NCI-H1436 treated with DMSO at 0.1 percent for 48 hours (cell line): ENCODE results near the gene GOLGA8B.
A peak's percentile ranks its signal among the peaks of the same experiment; 100 is the strongest.
"Not testable (repeated sequence)": the region's sequence is repeated elsewhere in the genome, so short reads cannot be mapped to it uniquely, and the experiment has no call there.

Source experiments
- DNase-seq: peaks from one replicate; lab custom pipeline; 2025; lab: John Stamatoyannopoulos, UW

Gene GOLGA8B

DNA sequence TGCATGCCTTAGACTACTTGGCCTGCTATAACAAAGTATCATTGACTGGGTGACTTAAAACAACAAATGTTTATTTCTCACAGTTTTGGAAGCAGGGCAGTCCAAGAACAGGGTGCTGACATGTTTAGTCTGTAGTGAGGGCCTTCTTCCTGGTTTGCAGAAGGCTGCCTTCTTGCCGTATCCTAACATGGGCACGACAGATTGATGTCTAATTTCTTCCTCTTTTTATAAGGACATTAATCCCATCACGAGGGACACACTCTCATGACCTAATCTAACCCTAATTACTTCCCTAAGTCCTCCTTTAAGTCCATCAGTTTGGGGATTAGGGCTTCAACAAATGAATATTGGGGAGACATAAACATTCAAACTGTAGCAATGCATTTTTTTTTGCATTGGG, 10.9 kb upstream of the GOLGA8B start:
- no peak for DNase-seq

DNA sequence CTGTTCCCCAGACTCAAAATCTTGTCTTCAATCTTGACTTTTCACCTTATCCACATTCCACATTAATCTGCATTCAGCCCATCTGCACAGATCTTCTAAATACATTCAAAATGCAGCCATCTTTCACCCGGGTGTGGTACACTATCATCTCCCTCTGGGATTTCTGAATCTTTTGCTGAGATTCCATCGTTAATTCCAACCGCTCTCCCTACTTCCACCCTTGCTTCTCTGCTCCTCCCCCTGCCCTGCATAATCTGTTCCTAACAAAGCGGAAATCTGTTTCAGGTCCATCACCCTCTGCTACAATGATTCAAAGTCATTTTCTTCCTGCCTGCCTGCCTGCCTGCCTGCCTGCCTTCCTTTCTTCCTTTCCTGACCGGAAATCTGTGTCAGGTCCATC, 7.9 kb upstream of the GOLGA8B start:
- DNase-seq = no peak

DNA sequence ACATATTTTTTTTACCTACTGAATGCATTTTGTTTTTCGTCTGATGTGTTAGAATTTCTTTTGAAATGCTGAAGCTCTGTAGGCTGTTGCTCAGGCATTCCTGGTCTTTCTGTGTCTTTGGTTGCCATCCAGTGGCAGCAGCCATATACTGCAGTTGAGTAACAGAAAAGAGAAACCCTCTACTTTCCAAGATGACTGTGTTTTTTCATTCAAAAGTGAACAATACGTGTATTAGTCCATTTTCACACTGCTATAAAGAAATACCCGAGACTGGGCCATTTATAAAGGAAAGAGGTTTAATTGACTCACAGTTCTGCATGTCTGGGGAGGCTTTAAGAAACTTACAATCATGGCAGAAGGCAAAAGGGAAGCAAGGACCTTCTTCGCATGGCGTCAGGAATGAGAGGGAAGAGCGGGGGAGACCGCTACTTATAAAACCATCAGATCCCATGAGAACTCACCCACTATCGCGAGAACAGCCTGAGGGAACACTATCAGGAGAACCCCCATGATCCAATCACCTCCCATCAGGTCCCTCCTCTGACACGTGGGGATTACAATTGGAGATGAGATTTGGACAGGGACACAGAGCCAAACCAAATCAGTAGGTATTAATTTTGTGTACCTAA, 4.7 kb upstream of the GOLGA8B start:
- DNase-seq = peak; percentile 31

DNA sequence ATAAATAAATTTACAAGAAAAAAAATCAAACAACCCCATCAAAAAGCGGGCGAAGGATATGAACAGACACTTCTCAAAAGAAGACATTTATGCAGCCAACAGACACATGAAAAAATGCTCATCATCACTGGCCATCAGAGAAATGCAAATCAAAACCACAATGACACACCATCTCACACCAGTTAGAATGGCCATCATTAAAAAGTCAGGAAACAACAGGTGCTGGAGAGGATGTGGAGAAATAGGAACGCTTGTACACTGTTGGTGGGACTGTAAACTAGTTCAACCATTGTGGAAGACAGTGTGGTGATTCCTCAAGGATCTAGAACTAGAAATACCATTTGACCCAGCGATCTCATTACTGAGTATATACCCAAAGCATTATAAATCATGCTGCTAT, 2.5 kb upstream of the GOLGA8B start:
- not testable (repeated sequence) for DNase-seq

DNA sequence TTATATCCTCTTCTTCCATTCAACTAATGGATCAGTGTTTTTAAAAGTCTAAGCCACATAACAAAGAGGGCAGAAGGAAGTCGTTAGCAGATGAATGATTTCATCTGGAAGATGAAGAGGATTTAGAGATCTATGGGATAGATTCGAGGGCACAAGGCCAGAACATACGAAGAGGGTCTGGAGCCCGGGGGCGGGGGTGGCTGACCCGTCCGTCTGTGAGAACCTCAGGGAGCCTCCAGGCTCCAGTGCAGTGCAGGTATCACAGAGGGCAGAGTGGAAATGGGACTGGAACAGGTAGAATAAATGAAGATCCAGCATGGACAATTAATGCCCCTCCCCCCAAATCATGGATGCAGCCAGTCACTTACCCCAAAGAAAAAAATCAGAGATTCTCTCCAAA, 1.5 kb upstream of the GOLGA8B start:
- DNase-seq = no peak

DNA sequence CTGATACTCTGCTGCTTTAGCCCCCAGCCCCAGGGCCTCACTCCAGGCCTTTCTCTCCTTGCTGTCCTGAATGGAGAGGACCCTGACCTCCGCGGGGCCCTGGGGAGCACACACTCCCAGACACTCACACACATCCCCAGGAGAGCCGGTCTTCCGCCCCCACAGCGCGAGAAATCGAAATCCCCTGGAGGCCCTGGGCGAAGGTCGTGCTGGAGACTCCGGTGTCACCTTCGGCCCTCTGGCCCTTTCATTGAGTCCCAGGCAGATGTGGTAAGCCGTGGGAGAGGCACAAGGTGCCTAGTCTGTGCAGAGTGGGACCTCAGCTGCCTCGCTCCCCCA, 848 bp upstream of the GOLGA8B start:
- no peak for DNase-seq

DNA sequence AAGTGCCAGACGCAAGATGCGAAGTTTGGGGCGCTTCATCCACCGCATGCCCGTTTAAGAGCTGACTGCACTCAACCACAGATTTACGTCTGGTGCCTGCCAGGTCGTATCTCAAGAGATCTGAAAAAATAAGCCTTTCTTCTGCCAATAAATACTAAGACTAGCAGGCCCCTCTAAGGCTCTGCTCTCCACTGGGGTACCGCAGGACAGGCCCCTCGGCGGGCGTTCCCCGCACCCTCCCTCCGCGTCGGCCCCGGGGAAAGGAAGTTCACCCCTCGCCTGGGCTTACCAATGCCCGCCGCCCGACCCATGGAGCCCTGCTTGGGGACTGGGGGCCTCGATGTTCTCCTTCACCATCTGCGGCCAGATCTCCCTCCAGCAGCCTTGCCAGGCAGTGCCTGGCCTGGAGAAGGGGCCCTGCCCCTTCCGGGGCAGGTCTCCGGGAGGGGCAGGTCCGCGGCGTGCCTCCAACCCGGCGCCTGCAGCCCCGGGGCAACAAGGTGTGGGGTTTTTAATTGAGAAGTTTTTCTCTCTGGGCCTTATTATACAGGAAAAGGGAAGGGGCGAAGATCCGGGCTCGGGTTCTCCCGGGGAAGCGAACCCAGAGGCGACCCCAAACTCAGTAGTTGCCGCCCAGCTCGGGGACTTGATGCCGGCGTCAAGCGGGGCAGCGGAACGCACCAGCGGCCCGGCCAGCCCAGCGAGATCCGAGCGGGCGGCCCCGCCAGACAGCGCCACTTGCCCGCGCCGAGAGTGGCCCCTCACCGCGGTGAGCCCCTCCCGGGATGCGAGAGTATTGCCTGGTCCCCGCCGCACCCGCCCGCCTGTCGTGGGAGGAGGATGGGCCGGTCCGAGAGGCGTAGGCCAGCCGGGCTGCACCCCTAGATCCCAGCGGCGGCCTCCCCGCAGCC, 735 bp downstream of the GOLGA8B start:
- no peak for DNase-seq

DNA sequence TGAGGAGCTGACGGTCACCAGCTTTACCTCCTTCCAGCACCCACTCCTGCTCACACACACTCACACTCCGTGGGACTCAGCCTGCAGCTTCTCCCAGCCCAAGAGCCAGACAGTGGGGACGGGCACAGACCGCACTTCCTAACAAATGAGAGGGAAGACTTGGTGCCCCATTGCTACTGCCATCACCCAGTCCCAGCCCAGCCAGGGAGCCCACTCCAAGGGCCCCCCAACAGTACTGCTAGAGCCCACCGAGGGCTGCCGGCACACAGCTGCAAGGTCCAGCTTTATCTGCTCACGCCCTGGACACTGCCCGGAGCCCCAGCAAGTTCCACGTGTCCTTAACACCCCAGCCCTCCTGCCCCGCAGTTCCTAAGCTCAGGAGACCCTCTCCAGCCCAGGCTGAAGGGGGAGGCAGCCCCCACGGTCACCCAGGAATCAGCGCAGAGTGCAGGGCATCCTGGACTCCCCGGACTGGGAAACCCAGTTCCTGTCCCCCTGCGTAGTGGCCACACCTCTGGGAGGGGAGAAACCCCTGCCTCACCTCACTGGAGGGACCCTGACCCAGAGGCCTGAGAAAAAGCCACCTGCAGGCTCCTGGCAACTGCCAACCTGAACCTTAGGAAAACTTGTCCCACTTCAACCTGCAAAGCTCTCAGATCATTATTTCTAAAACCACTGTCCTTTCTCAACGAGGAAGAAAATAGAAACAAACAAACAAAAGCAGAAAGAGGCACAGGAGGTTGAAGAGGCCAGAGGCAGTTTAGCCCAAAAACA, 1.6 kb downstream of the GOLGA8B start:
- not testable (repeated sequence) for DNase-seq

DNA sequence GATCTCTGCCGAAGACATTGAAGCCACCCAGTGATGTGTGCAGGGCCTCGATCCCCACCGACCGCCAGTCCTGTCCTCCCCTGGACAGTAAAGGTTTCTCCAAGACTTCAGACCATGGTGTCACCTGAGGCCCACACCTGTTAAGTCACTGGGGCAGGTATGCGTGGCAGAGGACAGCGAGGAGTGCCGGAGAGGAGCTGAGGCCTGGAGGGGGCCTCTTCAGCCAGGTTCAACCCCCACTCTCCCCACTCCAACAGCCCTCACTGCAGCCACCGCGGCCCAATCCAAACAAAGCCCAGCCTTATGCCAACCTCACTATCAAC, 2.4 kb downstream of the GOLGA8B start:
- DNase-seq = no peak

DNA sequence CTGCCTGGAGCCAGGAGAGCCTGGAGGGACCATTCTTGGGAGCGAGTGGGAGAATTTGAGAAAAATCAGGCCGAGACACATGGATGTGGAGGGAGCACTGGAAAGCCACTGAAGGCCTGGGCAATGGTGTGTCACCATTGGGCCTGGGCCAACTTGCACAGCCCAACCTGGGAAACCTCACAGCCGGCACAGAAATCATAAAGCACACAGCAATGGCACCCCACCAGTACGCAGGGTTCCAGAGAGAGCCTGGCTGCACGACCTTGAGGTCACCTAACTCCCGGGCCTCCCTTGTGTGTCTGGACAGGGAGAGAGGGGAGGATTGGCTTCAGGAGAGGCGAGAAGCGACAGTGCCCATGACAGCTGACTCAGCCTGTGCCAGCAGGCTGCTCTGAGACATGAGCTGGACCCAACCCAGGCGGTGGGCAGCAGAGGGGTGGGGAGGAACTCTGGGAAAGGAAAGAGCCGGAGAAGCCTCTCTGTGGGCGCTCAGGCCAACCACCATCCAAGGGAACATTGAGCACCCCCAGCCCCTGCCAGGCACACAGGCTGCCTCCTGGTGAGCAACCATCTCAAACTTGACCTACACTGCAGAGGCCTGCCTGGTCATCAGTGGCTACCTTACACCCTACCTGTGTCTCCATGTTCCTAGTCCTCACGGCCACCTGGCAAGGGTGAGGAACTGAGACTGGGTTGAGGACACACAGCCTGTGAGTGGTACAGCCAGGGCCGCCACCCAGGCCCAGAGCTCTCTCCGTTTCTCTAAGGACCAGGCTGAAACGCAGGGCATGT, 3.0 kb downstream of the GOLGA8B start:
- not testable (repeated sequence) for DNase-seq

DNA sequence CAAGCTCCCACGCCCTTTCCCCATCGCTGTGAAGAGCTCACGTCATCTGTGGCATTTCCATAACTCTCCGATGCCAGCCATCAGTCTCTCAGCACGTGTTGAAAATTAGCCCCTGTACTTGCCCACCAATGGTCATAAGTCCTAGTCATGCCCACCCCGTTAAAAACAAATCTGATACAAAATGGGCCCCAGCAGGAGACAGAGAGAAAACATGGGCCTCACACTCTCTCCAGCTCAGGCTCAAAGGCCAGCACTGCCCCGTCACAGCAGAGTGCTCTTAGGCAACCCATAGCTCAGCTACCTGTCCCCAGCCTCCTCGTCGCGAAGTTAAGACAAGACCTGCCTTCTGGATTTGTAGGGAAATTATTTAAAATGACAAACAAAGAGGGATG, 5.2 kb downstream of the GOLGA8B start:
- no peak for DNase-seq

DNA sequence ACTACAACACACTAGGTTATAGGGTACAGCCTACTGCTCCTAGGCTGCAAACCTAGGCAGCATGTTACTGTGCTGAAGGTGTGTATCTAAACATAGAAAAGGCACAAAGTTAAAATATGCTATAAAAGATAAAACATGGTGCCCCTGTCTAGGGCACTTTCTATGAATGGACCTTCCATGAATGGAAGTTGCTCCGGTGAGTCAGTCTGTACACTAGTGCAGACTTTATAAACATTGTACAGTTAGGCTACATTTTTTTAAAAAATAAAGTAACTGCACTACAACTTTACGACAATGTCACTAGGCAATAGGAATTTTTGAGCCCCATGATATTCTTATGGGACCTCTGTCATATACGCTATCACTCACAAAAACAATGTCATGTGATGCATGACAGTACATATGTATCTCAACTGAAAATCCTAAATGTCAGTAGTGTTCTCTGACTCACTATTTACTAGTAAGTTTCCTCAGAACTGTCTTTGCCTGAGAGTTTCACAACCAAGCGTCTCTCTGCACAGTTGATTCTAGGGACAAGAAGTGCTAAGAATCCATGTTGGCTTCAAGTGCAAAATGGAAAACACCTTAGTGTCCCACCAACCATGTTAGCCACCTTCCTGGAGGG, 5.7 kb downstream of the GOLGA8B start:
- not testable (repeated sequence) for DNase-seq

DNA sequence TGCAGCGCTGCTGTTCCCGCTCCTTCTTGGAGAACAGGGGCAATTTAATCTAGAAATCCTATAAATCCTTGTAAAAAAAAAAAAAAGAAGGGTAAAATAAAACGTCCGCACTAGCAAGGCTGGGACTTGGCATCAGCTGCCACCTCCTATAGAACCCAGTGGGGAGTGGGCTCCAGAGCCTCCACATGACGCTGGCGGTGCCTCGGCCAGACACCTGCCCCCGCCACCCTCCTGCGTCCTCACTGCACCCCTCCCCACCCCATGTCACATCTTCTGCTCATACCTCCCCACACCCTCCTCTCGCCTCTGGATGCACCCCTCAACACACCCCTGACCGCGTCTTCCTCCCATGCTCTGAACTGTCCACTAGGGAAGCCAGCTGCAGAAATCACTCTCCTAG, 8.4 kb downstream of the GOLGA8B start:
- DNase-seq = not testable (repeated sequence)

DNA sequence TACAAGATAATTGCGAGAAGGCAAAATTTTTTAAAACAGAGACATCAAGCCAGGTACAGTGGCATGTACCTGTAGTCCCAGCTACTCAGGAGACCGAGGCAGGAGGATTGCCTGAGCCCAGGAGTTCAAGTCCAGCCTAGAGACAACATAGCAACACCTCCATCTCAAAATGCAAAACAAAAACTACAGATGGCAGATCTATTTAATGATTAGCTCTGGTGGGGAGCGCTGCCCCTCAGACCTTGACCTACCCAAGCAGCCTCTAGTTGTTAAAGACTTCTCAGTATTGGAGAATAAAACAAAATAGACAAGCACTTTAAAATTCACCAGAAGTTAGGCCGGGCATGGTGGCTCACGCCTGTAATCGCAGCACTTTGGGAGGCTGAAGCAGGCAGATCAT, 10.5 kb downstream of the GOLGA8B start:
- DNase-seq = not testable (repeated sequence)

DNA sequence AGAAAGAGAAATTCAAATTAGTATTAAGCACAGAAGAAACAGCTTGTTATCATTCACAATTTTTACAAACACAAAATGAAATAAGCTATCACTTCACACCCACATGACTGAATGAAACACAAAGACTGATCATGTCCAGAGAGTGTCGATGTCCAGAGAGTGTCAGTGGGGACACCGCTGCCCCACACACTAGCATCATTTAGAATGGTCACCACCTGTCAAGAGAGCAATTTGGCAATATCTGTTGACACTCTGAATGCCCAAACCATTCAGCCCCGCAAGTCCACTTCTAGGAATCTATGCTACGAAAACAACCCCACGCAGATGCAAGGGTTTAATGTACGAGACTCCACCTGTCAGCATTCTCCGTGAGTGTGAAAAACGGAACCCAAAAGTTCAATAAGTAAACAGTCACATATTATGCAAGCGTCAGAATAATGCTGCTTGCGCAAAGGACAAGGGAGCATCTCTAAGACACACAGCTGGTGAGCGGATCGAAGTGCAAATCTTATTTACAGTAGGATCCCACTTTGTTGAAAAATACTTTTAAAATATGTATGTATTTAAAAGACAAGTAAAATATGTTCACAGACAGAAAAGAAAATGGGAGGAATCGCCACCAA, 11.3 kb downstream of the GOLGA8B start:
- DNase-seq = not testable (repeated sequence)

DNA sequence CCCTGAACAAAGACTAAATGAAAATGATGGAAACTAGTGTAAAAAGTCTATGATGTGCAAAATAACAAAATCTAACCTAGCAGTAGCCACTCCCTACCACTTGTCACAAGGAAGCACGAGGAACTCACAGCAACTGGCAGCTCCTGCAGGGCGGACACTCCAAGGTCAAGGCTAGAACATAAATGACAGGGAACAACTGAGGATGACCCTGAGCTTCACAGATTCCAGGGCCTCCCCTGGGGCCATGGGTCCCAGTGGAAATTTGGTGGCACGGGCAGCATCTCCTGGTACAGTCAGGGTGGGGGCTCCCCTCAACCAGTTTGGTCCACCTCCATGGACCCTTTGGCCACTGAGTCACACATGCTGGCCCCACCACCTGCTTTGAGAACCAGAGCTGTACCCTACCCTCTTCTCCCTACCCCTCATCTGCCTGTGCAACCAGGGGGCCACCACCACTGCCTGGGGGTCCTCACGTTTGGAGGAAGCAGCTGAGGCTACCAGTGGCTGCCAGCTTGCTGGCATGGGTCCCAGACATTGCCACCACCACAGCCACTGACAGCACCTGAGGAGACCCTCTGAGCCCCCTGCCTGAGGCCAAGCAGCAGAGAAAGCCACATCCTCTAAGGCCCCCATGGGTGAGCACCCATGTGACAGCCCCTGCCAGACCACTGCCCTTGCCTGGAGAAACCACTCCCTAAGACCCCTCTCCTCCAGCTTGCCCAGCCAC, 13.6 kb downstream of the GOLGA8B start:
- not testable (repeated sequence) for DNase-seq

DNA sequence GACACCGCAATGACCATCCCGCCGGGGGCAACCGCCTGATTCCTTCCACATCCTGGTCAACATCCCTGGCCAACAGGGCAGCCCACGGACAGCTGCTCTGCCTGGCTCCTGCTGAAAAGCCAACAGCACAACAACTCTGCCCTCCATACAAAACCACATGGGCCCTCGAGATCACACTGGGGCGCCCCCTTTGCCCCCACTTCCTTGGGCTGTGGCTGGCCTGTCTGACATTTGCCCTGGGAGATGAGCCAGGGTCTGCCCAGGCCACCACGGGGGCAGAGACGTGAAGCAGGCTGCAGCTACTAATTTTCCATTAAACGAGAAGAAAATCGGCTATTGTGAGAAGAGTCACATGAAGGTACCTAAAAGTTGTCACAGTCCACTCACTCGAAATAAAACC, 16.3 kb downstream of the GOLGA8B start:
- DNase-seq = not testable (repeated sequence)

DNA sequence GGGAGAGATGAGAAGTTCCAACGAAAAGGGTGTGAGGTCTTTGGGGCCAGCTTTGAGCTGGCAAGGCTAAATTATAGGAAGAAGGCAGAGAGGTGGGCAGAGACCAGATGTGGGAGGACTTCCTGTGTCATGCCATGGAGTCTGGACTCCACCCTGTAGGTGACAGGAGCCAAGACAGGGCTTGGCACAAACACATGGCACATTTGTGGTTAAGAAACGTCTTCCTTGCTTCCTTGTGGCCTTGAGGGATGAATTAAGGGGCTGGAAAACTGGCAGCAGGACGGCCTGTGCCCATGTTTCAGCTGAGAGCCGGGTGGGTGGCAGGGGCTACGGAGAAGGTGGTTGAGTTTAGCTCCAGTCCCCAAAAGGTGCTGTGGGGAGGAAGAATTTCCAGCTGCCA, 18.7 kb downstream of the GOLGA8B start:
- DNase-seq = not testable (repeated sequence)

DNA sequence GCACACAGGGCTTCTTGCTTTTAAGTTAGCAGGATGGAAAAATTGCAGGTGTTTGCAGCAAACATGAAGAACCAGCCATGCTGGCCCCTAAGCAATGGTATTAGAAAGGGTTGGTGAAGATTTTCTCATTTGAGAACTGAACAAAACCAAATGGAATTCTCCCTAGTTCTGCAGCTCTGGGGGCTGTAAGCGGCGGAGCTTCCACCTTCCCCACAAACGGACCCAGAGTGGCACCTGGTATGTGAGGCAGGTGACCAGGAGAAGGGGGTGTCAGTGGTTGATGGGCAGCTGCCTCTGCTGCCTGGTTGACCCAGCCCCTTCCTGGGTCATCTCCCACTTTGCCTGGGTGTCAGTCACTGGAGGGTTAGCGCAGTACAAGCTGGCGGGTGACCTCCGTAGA, 22.6 kb downstream of the GOLGA8B start:
- DNase-seq = not testable (repeated sequence)

DNA sequence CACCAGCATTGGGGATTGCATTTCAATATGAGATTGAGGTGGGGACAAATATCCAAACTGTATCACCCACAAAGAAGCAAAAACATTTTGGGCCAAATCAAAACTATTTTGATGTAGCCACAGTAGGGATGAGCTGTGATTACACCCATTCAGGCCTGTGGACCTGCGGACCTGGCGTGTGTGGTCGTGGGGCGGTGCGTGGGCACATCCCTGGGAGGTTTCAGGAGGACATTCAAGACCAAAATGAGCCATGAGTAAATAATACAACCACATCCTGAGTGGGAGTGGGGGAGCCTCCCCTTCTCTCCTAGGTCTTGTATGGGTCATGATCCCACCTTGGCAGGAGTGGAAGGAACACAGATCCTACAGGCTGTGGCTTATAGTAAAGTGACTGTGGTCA, 23.7 kb downstream of the GOLGA8B start:
- not testable (repeated sequence) for DNase-seq
